Liver (tissue), 3 donors: ENCODE measurements around the gene P2RX7.

Experiments
- ATF3 ChIP-seq: IDR thresholded peaks from 2 replicates; pipeline ENCODE4 v1.6.1; 2016; ENCODE audit warnings: antibody characterized with exemption
- CTCF ChIP-seq: fragments of 150-350 bp; IDR thresholded peaks from 2 replicates; pipeline ENCODE4 v1.5.1; 2017; ENCODE audit warnings: improper control_type of control experiment, low read depth, low read length; ENCODE audit not compliant: missing input control
- EGR1 ChIP-seq, 2 donors: IDR thresholded peaks; 2 replicates each; pipeline ENCODE4 v1.6.1; 2016 to 2018; ENCODE audit warnings: antibody characterized with exemption in 2 of 2, low read depth in 2 of 2
- GABPA ChIP-seq, 2 donors: IDR thresholded peaks in 1 of 2; conservative IDR thresholded peaks in 1 of 2; 2 replicates each; pipeline ENCODE4 v1.6.1; 2016; ENCODE audit warnings: antibody characterized with exemption in 2 of 2, mild to moderate bottlenecking in 1 of 2, moderate library complexity in 1 of 2
- MAX ChIP-seq: IDR thresholded peaks from 2 replicates; pipeline ENCODE4 v1.6.1; 2016; ENCODE audit warnings: antibody characterized with exemption
- RAD21 ChIP-seq, 2 donors: IDR thresholded peaks; 2 replicates each; pipeline ENCODE4 v1.6.1; 2016; ENCODE audit warnings: antibody characterized with exemption in 2 of 2, mild to moderate bottlenecking in 2 of 2
- REST ChIP-seq: IDR thresholded peaks from 2 replicates; pipeline ENCODE4 v1.6.1; 2016; ENCODE audit warnings: antibody characterized with exemption, mild to moderate bottlenecking
- RXRA ChIP-seq, 2 donors: IDR thresholded peaks; 2 replicates each; pipeline ENCODE4 v1.6.1; 2017 to 2018; ENCODE audit warnings: antibody characterized with exemption in 2 of 2, mild to moderate bottlenecking in 1 of 2
- TAF1 ChIP-seq: conservative IDR thresholded peaks from 2 replicates; pipeline ENCODE4 v1.6.1; 2016; ENCODE audit warnings: antibody characterized with exemption, mild to moderate bottlenecking
- YY1 ChIP-seq: IDR thresholded peaks from 2 replicates; pipeline ENCODE4 v1.6.1; 2016; ENCODE audit warnings: antibody characterized with exemption, mild to moderate bottlenecking
- donor health status: healthy.
- donor health status: healthy.

- no peak for TF ChIP-seq CTCF
- no peak for TF ChIP-seq ATF3
- no peak for TF ChIP-seq EGR1 (IDR thresholded peaks at IDR 0.05; ENCODE audit: low read depth in 2 of 2)
- TF ChIP-seq RAD21 (IDR thresholded peaks at IDR 0.05): no peak
- TF ChIP-seq REST: no peak
- TF ChIP-seq YY1: no peak
- no peak for TF ChIP-seq GABPA (IDR thresholded peaks at IDR 0.05 in 1 of 2, conservative IDR thresholded peaks at IDR 0.05 in 1 of 2)
- no peak for TF ChIP-seq RXRA (IDR thresholded peaks at IDR 0.05)
- no peak for TF ChIP-seq TAF1
- TF ChIP-seq MAX: no peak
Observed at GRCh38 chr12:121089813-121090430, 42.8 kb upstream of the P2RX7 start.
